Neural cell (in vitro differentiated cells): ENCODE data around the gene BIRC5. TPM values are rescaled to one million over a fixed set of nuclear protein-coding genes. Genes with fewer than 3 reads are reported as not detected.

Experiments
- H2AFZ ChIP-seq: fragments of 200-600, 300-800 bp; sonication (generic), shearing (Covaris generic); 2 replicates; pipeline ENCODE4 v1.6.0; 2014; ENCODE audit warnings: low read depth, mild to moderate bottlenecking, antibody characterized with exemption, low read length, moderate library complexity
- H3F3A ChIP-seq: fragments of 200-600 bp; shearing (Covaris generic); 2 replicates; pipeline ENCODE4 v1.6.1; 2016; ENCODE audit warnings: mild to moderate bottlenecking, moderate library complexity, mixed read lengths, antibody characterized with exemption, low read length; ENCODE audit not compliant: insufficient read depth, poor library complexity, severe bottlenecking
- H3K27ac ChIP-seq: fragments of 200-600, 300-800 bp; sonication (generic), shearing (Covaris generic); 2 replicates; pipeline ENCODE4 v1.5.1; 2014; ENCODE audit warnings: mild to moderate bottlenecking, low read length, moderate library complexity
- H3K27me3 ChIP-seq: fragments of 300-800, 200-600 bp; sonication (generic), shearing (Covaris generic); 2 replicates; pipeline ENCODE4 v1.6.0; 2014; ENCODE audit warnings: mild to moderate bottlenecking, low read depth, low read length, moderate library complexity; ENCODE audit not compliant: insufficient read depth
- H3K36me3 ChIP-seq: fragments of 300-800, 200-600 bp; sonication (generic), shearing (Covaris generic); 2 replicates; pipeline ENCODE4 v1.5.1; 2014; ENCODE audit warnings: mild to moderate bottlenecking, antibody characterized with exemption, low read length, moderate library complexity; ENCODE audit not compliant: insufficient read depth
- H3K4me2 ChIP-seq: fragments of 300-800, 200-600 bp; sonication (generic), shearing (Covaris generic); 2 replicates; pipeline ENCODE4 v1.6.0; 2014; ENCODE audit warnings: mild to moderate bottlenecking, low read length
- H3K4me3 ChIP-seq: fragments of 300-800, 200-600 bp; sonication (generic), shearing (Covaris generic); 2 replicates; pipeline ENCODE4 v1.5.1; 2014; ENCODE audit warnings: mild to moderate bottlenecking, low read length, moderate library complexity
- H3K79me2 ChIP-seq: fragments of 200-600 bp; shearing (Covaris generic); replicated peaks from 2 replicates; pipeline ENCODE4 v1.6.0; 2014; ENCODE audit warnings: mild to moderate bottlenecking, low read length, moderate library complexity; ENCODE audit not compliant: insufficient read depth
- H3K9ac ChIP-seq: fragments of 300-800, 200-600 bp; sonication (generic), shearing (Covaris generic); 2 replicates; pipeline ENCODE4 v1.6.1; 2016; ENCODE audit warnings: mild to moderate bottlenecking, low read length, mixed read lengths
- H3K9me2 ChIP-seq: fragments of 200-600 bp; shearing (Covaris generic); 2 replicates; pipeline ENCODE4 v1.6.1; 2016; ENCODE audit warnings: mild to moderate bottlenecking, low read length, mixed read lengths; ENCODE audit not compliant: insufficient read depth
- H3K9me3 ChIP-seq: fragments of 200-600, 300-800 bp; sonication (generic), shearing (Covaris generic); 2 replicates; pipeline ENCODE4 v1.6.1; 2016; ENCODE audit warnings: mild to moderate bottlenecking, mixed run types, low read length, moderate library complexity, mixed read lengths
- H4K20me1 ChIP-seq: fragments of 200-600 bp; shearing (Covaris generic); 2 replicates; pipeline ENCODE4 v1.6.1; 2016; ENCODE audit warnings: mild to moderate bottlenecking, mixed run types; ENCODE audit not compliant: insufficient read depth
- CTCF ChIP-seq: fragments of 450-650 bp; IDR thresholded peaks from 2 replicates; pipeline ENCODE4 v1.5.1; 2014; ENCODE audit warnings: antibody characterized with exemption, mild to moderate bottlenecking, moderate library complexity; ENCODE audit not compliant: poor library complexity, severe bottlenecking
- EP300 ChIP-seq: fragments of 450-650 bp; conservative IDR thresholded peaks from 2 replicates; pipeline ENCODE4 v1.6.1; 2014; ENCODE audit warnings: antibody characterized with exemption, mild to moderate bottlenecking, moderate library complexity; ENCODE audit not compliant: poor library complexity, severe bottlenecking
- EZH2 ChIP-seq: fragments of 200-600, 300-800 bp; shearing (Covaris generic), sonication (generic); IDR thresholded peaks from 2 replicates; pipeline ENCODE4 v1.6.1; 2014; ENCODE audit warnings: antibody characterized with exemption, low read length, borderline replicate concordance, mild to moderate bottlenecking; ENCODE audit not compliant: insufficient read depth, poor library complexity, severe bottlenecking
- MXI1 ChIP-seq: fragments of 450-650 bp; conservative IDR thresholded peaks from 2 replicates; pipeline ENCODE4 v1.6.1; 2014; ENCODE audit warnings: antibody characterized with exemption, mild to moderate bottlenecking; ENCODE audit not compliant: poor library complexity, severe bottlenecking
- POLR2AphosphoS5 ChIP-seq: IDR thresholded peaks from 2 replicates; pipeline ENCODE4 v1.6.1; 2012
- REST ChIP-seq: IDR thresholded peaks from 2 replicates; pipeline ENCODE4 v1.6.1; 2012; ENCODE audit warnings: borderline replicate concordance
- SMC3 ChIP-seq: fragments of 450-650 bp; conservative IDR thresholded peaks from 2 replicates; pipeline ENCODE4 v1.6.1; 2014; ENCODE audit warnings: antibody characterized with exemption, mild to moderate bottlenecking, moderate library complexity; ENCODE audit not compliant: poor library complexity
- TAF1 ChIP-seq: IDR thresholded peaks from 2 replicates; pipeline ENCODE4 v1.6.1; 2012; ENCODE audit warnings: low read depth
- polyA plus RNA-seq: library from polyadenylated mRNA; depleted of rRNA; stranded (reverse); fragments of >200 nt; gene quantifications from 2 replicates; pipeline ENCODE4 v1.2.3, GENCODE V29; 2014

Gene BIRC5
- polyA plus RNA-seq, 1 donor from 2014 or later: 1.4 TPM

GRCh38 chr17:78236362-78237127 lies 22.5 kb downstream of the BIRC5 start:
- Histone ChIP-seq H3K27ac (no peak overlapping the region), H3F3A (no peaks in the 10 kb centered on the region), H3K27me3 (peaks cover 15% of the 10 kb centered on the region), H3K9me3 (no peaks in the 10 kb centered on the region), H2AFZ (no peak overlapping the region), H3K9me2 (no peaks in the 10 kb centered on the region), H3K4me2 (no peak overlapping the region), H3K9ac (no peak overlapping the region), H3K36me3 (no peaks in the 10 kb centered on the region), H3K79me2 (no peaks in the 10 kb centered on the region), H3K4me3 (no peak overlapping the region), H4K20me1 (no peaks in the 10 kb centered on the region)
- TF ChIP-seq TAF1: no peak
- no peak for TF ChIP-seq MXI1
- no peak for TF ChIP-seq EP300
- no peak for TF ChIP-seq REST
- no peak for TF ChIP-seq POLR2AphosphoS5
- no peak for TF ChIP-seq EZH2
- no peak for TF ChIP-seq CTCF
- no peak for TF ChIP-seq SMC3

- Histone ChIP-seq H3K4me3 (no peak overlapping the region), H3K27ac (no peak overlapping the region), H3K4me2 (no peak overlapping the region)
Measured at GRCh38 chr17:78237401-78238012, 23.5 kb downstream of the BIRC5 start.

More at GRCh38 chr17:78237401-78238012, 23.5 kb downstream of the BIRC5 start:
- Histone ChIP-seq H3K79me2 (no peaks in the 10 kb centered on the region), H3K9me3 (no peaks in the 10 kb centered on the region), H3F3A (no peaks in the 10 kb centered on the region), H3K9me2 (no peaks in the 10 kb centered on the region), H3K9ac (no peak overlapping the region), H4K20me1 (no peaks in the 10 kb centered on the region), H3K36me3 (no peaks in the 10 kb centered on the region), H2AFZ (no peak overlapping the region), H3K27me3 (peaks cover 7% of the 10 kb centered on the region)
- TF ChIP-seq TAF1: no peak
